GM19463 (cell line): ENCODE measurements around the gene GPR107.
"Not testable (repeated sequence)": the region's sequence is repeated elsewhere in the genome, so short reads cannot be mapped to it uniquely, and the experiment has no call there.

Experiments used
- ATAC-seq: cut with Tn5 transposase; IDR thresholded peaks from one replicate; pipeline ENCODE4 v1.9.1; 2021; ENCODE audit warnings: mild to moderate bottlenecking, moderate library complexity; ENCODE audit not compliant: unreplicated experiment

Gene GPR107

DNA sequence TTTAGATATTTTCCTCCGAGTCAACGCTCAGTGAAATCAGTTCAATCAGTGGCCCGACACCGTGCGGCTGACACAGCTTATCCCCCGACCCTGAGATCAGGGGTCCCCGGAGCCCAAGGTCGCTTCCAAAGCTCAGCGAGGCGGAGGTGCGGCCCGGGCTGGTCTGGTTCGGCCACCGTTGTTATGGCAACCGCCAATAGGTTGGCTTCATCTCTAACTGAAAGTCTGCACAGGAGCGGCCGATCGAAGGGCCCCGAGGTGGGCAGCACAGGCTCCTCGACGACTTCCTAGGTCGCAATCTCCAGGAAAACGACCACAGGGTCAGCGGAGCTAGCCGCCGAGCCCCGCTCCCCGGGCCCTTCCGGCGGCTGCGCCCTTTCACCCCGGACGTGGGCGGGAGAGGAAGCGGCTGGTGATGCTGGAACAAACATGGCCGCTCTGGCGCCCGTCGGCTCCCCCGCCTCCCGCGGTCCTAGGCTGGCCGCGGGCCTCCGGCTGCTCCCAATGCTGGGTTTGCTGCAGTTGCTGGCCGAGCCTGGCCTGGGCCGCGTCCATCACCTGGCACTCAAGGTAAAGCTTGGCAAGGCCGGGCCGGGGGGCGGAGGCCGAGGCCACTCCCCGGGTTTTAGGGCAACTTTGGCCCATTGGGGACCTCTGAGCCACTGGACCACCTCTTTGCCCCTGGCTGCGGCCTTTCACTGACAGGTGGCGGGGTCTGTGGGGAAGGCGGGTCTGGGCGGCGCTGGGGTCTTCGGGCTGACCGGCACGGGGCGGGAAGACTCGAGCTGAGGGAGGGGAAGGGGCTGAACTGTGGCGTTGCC, at the start of gene GPR107:
GPR107 (plus strand) TSS at position 403 of the 821 bp plus-strand sequence; CDS start at position 430, 27 bp downstream.
- ATAC-seq, result peak; percentile 86

DNA sequence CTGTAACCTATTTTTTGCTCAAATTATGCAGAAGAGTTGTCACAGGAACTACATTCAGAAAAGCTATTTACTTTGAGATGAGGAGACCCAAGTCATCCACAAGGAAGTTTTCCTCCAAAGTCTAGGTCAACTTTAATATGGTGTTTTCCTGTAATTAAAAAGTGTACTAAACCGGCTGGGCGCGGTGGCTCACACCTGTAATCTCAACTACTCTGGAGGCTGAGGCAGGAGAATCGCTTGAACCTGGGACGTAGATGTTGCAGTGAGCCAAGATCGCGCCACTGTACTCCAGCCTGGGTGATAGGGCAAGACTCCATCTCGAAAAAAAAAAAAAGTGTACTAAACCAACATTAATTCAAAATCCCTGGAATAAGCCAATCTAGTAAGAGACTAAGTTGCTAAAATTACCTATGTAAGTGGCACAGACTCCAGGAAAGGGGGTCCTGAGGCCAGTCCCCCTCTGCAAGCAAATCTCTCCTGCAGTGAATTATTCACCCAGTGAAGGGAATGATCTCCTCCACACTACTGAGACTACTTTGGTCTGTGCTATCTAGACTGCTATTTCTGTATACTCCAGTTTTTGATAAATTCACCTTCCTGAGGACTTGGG, 49.7 kb upstream of the GPR107 start:
- ATAC-seq, result no peak

DNA sequence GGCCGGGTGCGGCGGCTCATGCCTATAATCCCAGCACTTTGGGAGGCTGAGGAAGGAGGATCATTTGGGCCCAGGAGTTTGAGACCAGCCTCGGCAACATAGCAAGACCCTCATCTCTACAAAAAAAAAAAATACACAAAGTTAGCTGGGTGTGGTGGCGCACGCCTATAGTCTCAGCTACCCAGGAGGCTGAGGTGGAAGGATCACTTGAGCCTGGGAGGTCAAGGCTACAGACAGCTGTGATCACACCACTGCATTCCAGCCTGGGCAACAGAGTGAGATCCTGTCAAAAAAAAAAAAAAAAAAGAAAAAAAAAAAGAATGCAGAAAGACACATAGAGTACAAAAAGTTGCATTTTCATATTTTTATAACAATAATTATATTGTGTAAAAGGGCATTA, 46.8 kb upstream of the GPR107 start:
- ATAC-seq, result not testable (repeated sequence)

DNA sequence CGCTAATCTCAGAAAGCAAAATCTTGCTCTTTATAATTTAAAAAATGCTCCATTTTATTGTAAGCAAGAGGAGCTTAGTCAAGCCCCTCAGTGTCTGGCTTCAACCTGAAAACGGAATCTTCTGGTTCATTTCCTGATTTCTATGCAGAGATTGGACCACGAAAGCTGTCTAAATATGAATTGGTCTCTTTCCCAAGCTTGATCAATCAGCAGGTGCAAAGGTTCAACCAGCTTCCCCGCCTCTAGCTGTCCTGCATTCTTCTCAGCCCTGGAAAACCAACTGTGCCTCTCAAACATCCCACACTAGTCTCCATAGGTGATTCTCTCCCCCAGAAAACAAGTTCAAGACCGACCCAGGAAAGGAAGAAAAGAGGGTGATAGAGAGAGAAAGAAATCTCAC, 45.2 kb upstream of the GPR107 start:
- no peak for ATAC-seq

DNA sequence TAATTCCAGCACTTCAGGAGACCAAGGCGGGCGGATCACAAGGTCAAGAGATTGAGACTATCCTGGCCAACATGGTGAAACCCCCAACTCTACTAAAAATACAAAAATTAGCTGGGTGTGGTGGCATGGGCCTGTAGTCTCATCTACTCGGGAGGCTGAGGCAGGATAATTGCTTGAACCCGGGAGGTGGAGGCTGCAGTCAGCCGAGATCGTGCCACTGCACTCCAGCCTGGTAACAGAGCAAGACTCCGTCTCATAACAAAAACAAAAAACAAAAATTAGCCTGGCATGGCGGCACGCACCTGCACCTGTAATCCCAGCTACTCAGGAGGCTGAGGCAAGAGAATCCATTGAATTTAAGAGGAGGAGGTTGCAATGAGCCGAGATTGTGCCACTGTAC, 44.2 kb upstream of the GPR107 start:
- not testable (repeated sequence) for ATAC-seq

DNA sequence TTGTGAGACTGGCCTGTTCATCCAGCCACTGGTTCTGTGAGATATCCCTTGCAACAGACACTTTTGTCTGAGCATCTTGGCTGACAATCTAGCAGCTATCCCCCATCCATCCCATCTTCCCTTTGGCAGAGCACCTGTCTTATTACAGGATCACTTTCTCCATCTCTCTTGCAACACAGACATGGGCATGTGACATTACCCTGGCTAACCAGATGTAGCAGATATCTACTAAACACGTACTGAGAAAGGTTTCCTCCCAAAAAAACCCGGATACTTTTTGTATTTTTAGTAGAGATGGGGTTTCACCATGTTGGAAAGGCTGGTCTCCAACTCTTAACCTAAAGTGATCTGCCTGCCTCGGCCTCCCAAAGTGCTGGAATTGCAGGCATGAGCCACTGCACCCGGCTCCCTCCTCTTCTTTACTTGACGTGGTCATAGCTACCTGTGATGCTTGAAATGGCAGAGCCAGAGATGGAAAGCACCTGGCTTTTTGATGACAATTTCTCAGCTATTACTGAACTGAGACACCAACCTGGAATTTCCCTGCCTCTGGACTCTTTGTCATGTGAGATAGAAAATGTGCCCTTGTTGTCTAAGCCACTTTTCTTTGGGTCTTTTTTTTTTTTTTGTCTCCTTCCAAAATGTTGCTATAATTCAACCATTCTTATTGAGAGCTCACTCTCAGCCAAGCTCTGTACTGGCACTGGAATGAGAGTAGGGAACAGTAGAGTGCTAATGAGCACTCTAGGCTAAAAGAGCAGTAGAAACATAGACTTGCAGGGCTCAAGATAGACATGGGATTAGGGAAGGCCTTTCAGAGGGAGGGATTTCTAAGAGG, 43.3 kb upstream of the GPR107 start:
- no peak for ATAC-seq

DNA sequence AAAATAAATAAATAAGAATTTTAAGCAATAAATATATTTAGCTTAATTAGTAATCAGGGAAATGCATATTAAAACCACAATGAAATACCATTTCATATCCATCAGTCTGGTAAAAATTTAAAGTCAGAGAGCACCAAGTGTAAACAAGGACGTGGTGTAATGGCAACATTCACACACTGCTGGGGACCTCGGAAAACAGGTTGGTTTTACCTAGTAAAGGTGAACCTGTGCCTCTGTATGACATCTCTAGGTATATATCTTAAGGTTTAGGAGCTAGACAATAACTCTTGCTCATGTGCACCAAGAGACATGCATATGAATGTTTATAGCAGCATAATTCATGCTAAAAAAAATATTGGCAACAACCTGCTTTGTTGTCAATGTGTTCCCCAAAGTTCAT, 40.4 kb upstream of the GPR107 start:
- ATAC-seq, result no peak

DNA sequence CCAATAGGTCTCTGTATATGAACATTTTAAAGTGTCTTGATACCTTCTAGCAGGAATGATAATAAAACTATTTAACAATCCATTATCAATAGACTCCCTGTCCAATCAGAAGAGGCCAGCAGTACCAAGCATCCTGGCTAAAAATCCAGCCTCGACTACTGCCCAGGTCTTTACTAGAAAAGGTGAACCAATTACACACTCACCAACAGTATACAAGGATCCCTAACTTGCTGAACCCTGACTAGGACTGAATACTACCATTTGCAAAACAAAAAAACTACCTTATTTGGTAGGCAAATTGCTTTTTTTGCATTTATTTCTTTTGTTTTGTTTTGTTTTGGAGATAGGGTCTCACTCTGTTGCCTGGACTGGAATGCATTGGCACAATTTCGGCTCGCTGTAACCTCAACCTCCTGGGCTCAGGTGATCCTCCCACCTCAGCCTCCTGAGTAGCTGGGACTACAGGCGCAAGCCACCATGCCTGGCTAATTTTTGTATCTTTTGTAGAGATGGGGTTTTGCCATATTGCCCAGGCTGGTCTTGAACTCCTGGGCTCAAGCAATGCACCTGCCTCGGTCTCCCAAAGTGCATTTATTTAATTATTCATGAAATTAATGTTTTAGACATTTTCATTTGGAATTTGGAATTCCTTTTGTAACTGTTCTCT, 38.2 kb upstream of the GPR107 start:
- no peak for ATAC-seq

DNA sequence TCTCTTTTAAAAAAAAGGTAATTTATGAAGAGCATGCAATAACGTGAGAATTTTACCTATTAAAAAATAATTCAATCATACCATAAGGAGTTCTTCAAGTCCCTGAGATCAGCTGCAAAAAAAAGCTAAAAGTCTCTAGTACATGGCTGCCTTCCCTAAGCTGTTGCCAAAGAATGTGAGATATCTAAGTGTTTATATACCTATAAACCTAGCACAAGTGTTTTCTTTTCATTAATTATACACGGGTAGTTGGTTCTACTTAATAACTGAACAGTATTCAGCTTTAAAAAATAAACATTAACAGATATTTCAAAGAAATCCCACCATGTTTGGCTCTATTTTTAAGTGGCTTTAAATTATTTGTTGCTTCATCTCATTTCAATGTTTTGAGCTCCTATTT, 36.6 kb upstream of the GPR107 start:
- ATAC-seq, result no peak

DNA sequence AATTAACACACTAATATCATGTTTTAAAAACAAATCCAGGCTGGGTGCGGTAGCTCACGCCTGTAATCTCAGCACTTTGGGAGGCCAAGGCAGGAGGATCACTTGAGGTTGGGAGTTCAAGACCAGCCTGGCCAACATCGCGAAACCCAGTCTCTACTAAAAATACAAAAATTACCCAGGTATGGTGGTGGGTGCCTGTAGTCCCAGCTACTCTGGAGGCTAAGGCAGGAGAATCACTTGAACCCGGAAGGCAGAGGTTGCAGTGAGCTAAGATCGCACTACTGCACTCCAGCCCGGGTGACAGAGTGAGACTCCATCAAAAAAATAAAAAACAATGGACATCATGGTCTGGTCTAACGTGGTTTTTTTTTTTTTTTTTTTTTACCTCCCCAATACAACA, 36.2 kb upstream of the GPR107 start:
- ATAC-seq, result not testable (repeated sequence)

DNA sequence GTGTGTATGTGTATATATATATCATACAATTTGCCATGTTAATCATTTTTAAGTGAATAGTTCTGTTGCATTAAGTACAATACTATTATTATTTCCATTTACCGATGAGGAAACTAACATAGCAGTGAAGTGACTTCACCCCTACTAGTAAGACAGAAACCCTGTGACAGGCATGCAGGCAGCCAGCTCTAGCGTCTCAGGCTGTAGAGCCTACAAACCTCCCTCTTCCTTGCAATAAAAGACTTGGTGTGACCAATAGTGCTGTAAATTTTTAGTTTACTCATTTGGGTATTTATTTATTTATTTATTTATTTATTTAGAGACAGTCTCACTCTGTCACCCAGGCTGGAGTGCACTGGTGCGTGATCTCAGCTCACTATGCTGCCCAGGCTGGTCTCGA, 35.4 kb upstream of the GPR107 start:
- ATAC-seq, result no peak

DNA sequence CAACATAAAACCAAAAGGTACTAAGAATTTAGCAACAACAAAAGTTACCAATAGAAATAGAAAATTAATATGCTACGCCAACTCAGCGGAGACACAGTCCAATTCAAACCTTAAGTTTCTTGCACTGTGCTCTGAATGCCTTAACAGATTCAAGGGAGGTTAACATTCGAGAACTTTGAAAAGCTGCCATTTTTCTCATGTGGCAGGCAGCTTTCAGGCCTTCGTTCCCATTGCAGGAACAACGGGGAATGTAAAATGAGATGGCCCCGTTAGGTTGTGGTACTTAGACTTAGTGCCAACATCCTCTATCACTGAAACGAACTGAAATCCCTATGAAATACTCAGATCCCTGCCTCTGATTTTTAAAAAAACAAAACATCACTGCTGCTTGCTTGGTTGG, 33.1 kb upstream of the GPR107 start:
- no peak for ATAC-seq

DNA sequence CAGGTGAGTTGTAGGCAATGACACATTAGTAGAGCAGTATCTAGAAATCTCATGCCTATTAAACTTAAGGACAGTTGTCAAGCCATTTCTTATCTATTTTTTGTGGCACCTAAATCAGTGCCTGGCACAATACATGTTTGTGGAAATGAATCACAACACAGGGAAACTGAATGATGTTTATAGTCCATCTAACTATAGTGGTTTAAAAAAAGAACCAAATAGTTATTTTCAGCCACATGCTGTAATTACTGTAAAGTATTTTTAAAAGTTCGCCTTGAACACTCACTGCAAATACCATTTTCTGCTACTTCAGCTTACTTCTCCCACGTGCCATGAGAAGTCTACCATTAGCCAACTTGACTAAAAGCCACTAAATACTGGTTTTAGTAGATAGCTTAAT, 32.6 kb upstream of the GPR107 start:
- ATAC-seq, result no peak

DNA sequence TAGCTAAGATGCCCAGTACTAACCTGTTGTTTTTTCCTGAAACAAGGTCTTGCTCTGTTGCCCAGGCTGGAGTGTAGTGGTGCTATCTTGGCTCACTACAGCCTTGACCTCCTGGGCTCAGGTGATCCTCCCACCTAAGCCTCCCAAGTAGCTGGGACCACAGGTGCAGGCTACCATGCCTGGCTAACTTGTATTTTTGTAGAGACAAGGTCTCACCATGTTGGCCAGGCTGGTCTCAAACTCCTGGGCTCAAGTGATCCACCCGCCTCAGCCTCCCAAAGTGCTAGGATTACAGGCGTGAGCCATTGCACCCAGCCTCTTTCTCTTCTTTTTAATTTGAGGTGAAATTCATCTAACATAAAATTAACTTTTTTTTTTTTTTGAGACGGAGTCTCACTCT, 31.9 kb upstream of the GPR107 start:
- ATAC-seq, result not testable (repeated sequence)

DNA sequence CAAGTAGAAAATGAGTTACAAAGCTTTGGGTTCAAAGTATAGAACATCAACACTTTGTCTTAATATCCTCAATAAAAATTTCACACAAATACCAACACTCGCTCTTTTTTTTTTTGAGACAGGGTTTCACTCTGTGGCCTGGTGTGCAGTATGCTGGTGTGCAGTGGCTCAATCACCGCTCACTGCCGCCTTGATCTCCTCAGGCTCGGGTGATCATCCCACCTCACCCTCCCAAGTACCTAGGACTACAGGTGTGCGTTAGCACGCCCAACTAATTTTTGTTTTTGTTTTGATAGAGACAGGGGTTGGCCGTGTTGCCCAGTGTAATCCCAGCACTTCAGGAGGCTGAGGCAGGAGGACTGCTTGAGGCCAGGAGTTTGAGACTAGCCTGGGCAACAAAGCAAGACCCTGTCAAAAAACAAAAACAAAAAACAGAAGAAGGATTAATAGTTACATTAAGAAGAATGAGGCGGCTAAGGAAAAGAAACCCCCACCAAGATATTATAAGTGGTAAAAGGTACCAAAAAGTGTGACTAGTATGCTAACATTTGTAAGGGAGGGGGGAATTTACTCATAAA, 31.1 kb upstream of the GPR107 start:
- ATAC-seq, result no peak

DNA sequence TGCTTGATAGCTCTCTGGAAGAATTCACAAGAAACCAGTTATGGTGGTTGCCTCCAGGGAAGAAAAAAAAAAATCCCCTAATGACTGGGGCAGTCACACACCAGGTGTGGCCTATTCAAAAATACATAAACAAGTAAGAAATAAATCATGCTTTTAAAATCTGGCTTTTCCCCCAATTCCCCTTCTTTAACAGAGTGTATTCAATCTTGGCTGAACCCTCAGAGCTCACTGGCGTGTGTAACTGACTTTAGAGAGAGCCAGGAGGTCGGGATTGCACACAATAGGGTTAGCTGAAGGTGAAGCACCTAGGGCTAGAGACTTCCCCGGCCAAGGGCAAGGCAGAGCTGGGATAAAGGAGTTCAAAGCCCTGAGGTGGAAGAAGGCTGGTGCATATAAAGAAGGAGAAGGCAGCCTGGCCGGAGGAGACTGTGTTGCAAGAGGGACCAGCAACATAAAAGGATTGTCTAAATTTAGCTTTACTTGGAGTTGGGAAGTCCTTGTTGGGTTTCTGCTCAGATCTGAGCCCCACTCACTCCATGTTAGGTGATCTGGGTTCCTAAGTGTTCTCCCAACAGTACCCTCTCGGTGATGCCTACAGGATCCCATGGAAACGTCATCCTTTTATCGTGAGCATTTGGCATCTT, 30.4 kb upstream of the GPR107 start:
- peak; percentile 44 for ATAC-seq

DNA sequence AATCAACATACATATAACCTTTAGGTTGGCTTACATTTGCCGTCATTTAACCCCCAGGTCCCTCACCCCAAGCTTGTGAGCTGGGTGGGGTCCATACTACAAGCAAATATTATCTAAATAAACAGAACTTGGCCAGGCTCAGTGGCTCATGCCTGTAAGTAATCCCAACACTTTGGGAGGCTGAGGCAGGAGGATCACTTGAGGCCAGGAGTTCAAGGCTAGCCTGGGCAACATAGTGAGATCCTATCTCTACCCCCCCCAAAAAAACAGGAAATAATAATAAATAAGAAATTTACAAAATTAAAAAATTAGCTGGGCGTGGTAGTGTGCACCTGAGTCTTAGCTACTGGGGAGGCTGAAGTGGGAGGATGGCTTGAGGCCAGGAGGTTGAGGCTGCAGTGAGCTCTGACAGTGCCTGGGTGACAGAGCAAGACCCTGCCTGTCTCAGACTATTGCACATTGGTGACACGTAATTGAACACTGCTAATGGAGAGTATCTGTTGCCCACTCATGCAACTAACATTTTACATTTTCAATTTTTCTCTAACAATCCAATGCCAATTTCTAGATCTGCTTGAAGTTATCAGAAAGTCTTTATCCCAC, 29.6 kb upstream of the GPR107 start:
- no peak for ATAC-seq

DNA sequence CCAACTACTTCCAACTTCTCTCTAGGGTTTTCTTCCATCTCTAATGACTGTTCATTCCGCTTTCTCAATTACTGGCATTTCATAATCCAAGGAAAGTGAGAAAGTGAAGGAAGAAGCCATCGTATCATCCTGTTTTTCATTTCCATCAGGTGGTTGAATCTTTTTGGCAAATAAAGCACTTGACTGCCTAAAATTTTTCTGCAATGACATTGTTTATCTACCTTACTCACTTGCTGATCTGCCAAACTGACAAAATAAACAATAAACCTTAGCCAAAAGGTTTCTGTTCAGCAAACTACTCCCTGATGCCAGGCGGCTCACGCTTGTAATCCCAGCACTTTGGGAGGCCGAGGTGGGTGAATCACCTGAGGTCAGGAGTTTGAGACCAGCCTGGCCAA, 29.1 kb upstream of the GPR107 start:
- no peak for ATAC-seq

DNA sequence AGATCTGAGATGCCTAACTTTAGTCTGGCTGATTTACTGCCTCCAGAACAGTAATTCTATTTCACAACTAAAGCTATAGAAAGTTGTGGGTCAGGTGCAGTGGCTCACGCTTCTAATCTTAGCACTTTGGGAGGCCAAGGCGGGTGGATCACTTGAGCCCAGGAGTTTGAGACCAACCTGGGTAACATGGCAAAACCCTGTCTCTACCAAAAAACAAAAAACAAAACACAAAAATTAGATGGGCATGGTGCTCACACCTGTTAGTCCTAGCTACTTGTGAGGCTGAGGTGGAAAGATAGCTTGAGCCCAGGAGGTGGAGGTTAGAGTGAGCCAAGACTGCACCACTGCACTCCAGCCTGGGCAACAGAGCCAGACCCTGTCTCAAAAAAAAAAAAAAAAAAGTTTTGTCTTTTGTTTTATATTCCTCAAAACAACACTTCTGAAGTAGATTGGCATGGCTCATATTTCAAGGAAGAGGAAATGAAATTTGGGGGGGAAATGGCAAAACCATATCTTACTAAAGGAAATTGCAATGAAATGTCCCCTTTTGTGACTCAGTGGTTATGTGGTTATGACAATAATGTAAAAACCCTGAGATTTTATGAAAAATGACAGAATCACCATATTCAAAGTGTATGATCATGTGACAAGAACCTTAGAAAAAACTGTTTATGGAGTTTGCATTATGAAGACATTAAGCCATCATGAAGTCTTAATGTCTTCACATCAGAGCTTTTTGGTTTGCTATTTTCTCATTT, 26.9 kb upstream of the GPR107 start:
- ATAC-seq, result no peak
